ENCODE data around the gene CDH23.
"Not testable (repeated sequence)": the region's sequence is repeated elsewhere in the genome, so short reads cannot be mapped to it uniquely, and the experiment has no call there.

CDH23 gene

GRCh38 chr10:71844084-71844483 lies 447.4 kb downstream of the CDH23 start:
- Mint-ChIP-seq H3K27me3 (ENCODE audit: low read depth) (no peaks in the 10 kb centered on the region), H3K4me1 (ENCODE audit: low read depth) (peaks cover 30% of the 10 kb centered on the region), H3K4me3 (no peak overlapping the region), H3K27ac (no peak overlapping the region), H3K9me3 (no peaks in the 10 kb centered on the region), H3K36me3 (ENCODE audit: low read depth) (peaks cover 4% of the 10 kb centered on the region)

- Mint-ChIP-seq H3K36me3 (ENCODE audit: low read depth) (peaks cover 4% of the 10 kb centered on the region), H3K4me3 (no peak overlapping the region), H3K4me1 (ENCODE audit: low read depth) (peaks cover 30% of the 10 kb centered on the region), H3K27me3 (ENCODE audit: low read depth) (no peaks in the 10 kb centered on the region), H3K9me3 (no peaks in the 10 kb centered on the region), H3K27ac (no peak overlapping the region)
These were observed 448.0 kb downstream of the CDH23 start for GRCh38 chr10:71844695-71845094.

- no peak overlapping the region for H3K27ac Mint-ChIP-seq
- peaks cover 37% of the 10 kb centered on the region for H3K4me1 Mint-ChIP-seq (ENCODE audit: low read depth)
- H3K27me3 Mint-ChIP-seq (ENCODE audit: low read depth): no peaks in the 10 kb centered on the region
- no peaks in the 10 kb centered on the region for H3K9me3 Mint-ChIP-seq
- peaks cover 10% of the 10 kb centered on the region for H3K36me3 Mint-ChIP-seq (ENCODE audit: low read depth)
- no peak overlapping the region for H3K4me3 Mint-ChIP-seq
These were observed 449.0 kb downstream of the CDH23 start for GRCh38 chr10:71845410-71846405.

GRCh38 chr10:71846816-71847215 lies 450.1 kb downstream of the CDH23 start:
- H3K4me3 Mint-ChIP-seq: no peak overlapping the region
- no peaks in the 10 kb centered on the region for H3K9me3 Mint-ChIP-seq
- no peak overlapping the region for H3K27ac Mint-ChIP-seq
- H3K27me3 Mint-ChIP-seq (ENCODE audit: low read depth): no peaks in the 10 kb centered on the region
- peaks cover 40% of the 10 kb centered on the region for H3K4me1 Mint-ChIP-seq (ENCODE audit: low read depth)
- H3K36me3 Mint-ChIP-seq (ENCODE audit: low read depth): peaks cover 10% of the 10 kb centered on the region

GRCh38 chr10:71847418-71847817 lies 450.7 kb downstream of the CDH23 start:
- Mint-ChIP-seq H3K36me3 (ENCODE audit: low read depth) (peaks cover 10% of the 10 kb centered on the region), H3K27ac (no peak overlapping the region), H3K4me3 (no peak overlapping the region), H3K4me1 (ENCODE audit: low read depth) (peaks cover 40% of the 10 kb centered on the region), H3K9me3 (no peaks in the 10 kb centered on the region), H3K27me3 (ENCODE audit: low read depth) (no peaks in the 10 kb centered on the region)

GRCh38 chr10:71848325-71849275 lies 451.9 kb downstream of the CDH23 start:
- no peak overlapping the region for H3K4me3 Mint-ChIP-seq
- H3K9me3 Mint-ChIP-seq: no peaks in the 10 kb centered on the region
- H3K27ac Mint-ChIP-seq: no peak overlapping the region
- peaks cover 33% of the 10 kb centered on the region for H3K4me1 Mint-ChIP-seq (ENCODE audit: low read depth)
- H3K27me3 Mint-ChIP-seq (ENCODE audit: low read depth): no peaks in the 10 kb centered on the region
- H3K36me3 Mint-ChIP-seq (ENCODE audit: low read depth): peaks cover 10% of the 10 kb centered on the region

- peaks cover 10% of the 10 kb centered on the region for H3K36me3 Mint-ChIP-seq (ENCODE audit: low read depth)
- no peaks in the 10 kb centered on the region for H3K27me3 Mint-ChIP-seq (ENCODE audit: low read depth)
- no peak overlapping the region for H3K4me3 Mint-ChIP-seq
- no peaks in the 10 kb centered on the region for H3K9me3 Mint-ChIP-seq
- H3K4me1 Mint-ChIP-seq (ENCODE audit: low read depth): peaks cover 32% of the 10 kb centered on the region
- H3K27ac Mint-ChIP-seq: no peak overlapping the region
These were observed 452.8 kb downstream of the CDH23 start for GRCh38 chr10:71849461-71849908.

- H3K9me3 Mint-ChIP-seq: no peaks in the 10 kb centered on the region
- peak overlapping the region; percentile 61 for H3K27ac Mint-ChIP-seq
- H3K27me3 Mint-ChIP-seq (ENCODE audit: low read depth): no peaks in the 10 kb centered on the region
These were observed 453.5 kb downstream of the CDH23 start for GRCh38 chr10:71850021-71850742.

GRCh38 chr10:71850743-71851464 lies 454.2 kb downstream of the CDH23 start, which contains the start of gene PSAP:
Gene PSAP, minus strand, starts transcription at chr10:71851251. Its CDS starts 30 bp downstream, at chr10:71851221.
- Mint-ChIP-seq H3K4me1 (ENCODE audit: low read depth) (peaks cover 27% of the 10 kb centered on the region), H3K9me3 (no peaks in the 10 kb centered on the region), H3K4me3 (peak within 1 kb of the TSS; percentile 92), H3K36me3 (ENCODE audit: low read depth) (peaks cover 10% of the 10 kb centered on the region), H3K27ac (peak within 1 kb of the TSS; percentile 64), H3K27me3 (ENCODE audit: low read depth) (no peaks in the 10 kb centered on the region)

More at GRCh38 chr10:71850021-71850742, 453.5 kb downstream of the CDH23 start:
- Mint-ChIP-seq H3K4me1 (ENCODE audit: low read depth) (peaks cover 28% of the 10 kb centered on the region), H3K4me3 (peak overlapping the region; percentile 92), H3K36me3 (ENCODE audit: low read depth) (peaks cover 10% of the 10 kb centered on the region)

GRCh38 chr10:71851465-71852095 lies 454.9 kb downstream of the CDH23 start:
- not testable (repeated sequence) for H3K9me3 Mint-ChIP-seq; H3K27me3 Mint-ChIP-seq (ENCODE audit: low read depth)
- Mint-ChIP-seq H3K36me3 (ENCODE audit: low read depth) (peaks cover 10% of the 10 kb centered on the region), H3K4me1 (ENCODE audit: low read depth) (peaks cover 27% of the 10 kb centered on the region), H3K4me3 (peak overlapping the region; percentile 92), H3K27ac (peak overlapping the region; percentile 64)

GRCh38 chr10:71852355-71852937 lies 455.7 kb downstream of the CDH23 start:
- no peaks in the 10 kb centered on the region for H3K9me3 Mint-ChIP-seq
- H3K36me3 Mint-ChIP-seq (ENCODE audit: low read depth): peaks cover 8% of the 10 kb centered on the region
- peaks cover 27% of the 10 kb centered on the region for H3K4me1 Mint-ChIP-seq (ENCODE audit: low read depth)
- peaks cover 6% of the 10 kb centered on the region for H3K27me3 Mint-ChIP-seq (ENCODE audit: low read depth)
- no peak overlapping the region for H3K4me3 Mint-ChIP-seq
- H3K27ac Mint-ChIP-seq: no peak overlapping the region

GRCh38 chr10:71854031-71854430 lies 457.3 kb downstream of the CDH23 start:
- Mint-ChIP-seq H3K4me1 (ENCODE audit: low read depth) (peaks cover 12% of the 10 kb centered on the region), H3K9me3 (no peaks in the 10 kb centered on the region), H3K4me3 (no peak overlapping the region), H3K36me3 (ENCODE audit: low read depth) (peaks cover 6% of the 10 kb centered on the region), H3K27me3 (ENCODE audit: low read depth) (peaks cover 6% of the 10 kb centered on the region), H3K27ac (no peak overlapping the region)

- H3K9me3 Mint-ChIP-seq: no peaks in the 10 kb centered on the region
- peaks cover 6% of the 10 kb centered on the region for H3K27me3 Mint-ChIP-seq (ENCODE audit: low read depth)
- H3K27ac Mint-ChIP-seq: no peak overlapping the region
- no peaks in the 10 kb centered on the region for H3K36me3 Mint-ChIP-seq (ENCODE audit: low read depth)
- H3K4me3 Mint-ChIP-seq: no peak overlapping the region
- H3K4me1 Mint-ChIP-seq (ENCODE audit: low read depth): peaks cover 2% of the 10 kb centered on the region
These were observed 459.9 kb downstream of the CDH23 start for GRCh38 chr10:71856619-71857018.

All from T-helper 1 cell treated with Interleukin-12 subunit alpha and Interleukin-12 subunit beta and Interleukin-4 antibody, amounts not matched to agents 30 μg/mL and 1 μg/mL, for 36 hours (primary cell).